ENCODE data around the gene AGER. TPM values are rescaled to one million over a fixed set of nuclear protein-coding genes. Genes with fewer than 3 reads are reported as not detected.
A peak's percentile ranks its signal among the peaks of the same experiment; 100 is the strongest.

Gene AGER
- total and polyA plus RNA-seq, 2 donors (not counting 1 experiment from before 2014, with no cell fraction given) = 29.9 to 38.8 TPM

GRCh38 chr6:32174416-32174815 is 9.6 kb downstream of the AGER start:
- no CpG with 5 or more reads among the region's 1 CpG for WGBS (ENCODE audit: insufficient coverage)
- peak overlapping the region; percentile 0 for H3K27ac Mint-ChIP-seq
- POLR2A ChIA-PET = no interaction called here

More at GRCh38 chr6:32174416-32174815, 9.6 kb downstream of the AGER start:
- Histone ChIP-seq H3K27me3 (replicated peaks in 1 of 4; ENCODE audit: control extremely low read depth in 1 of 4, control insufficient read depth in 3 of 4, insufficient read depth in 4 of 4, low read length in 3 of 4) (no peaks in the 10 kb centered on the region), H3K79me2 (ENCODE audit: control insufficient read depth, insufficient read depth, low read length) (peaks cover 22% of the 10 kb centered on the region), H3K4me1 (ENCODE audit: control insufficient read depth in 2 of 2, insufficient read depth in 2 of 2, low read length in 2 of 2) (peaks cover 32 to 48% of the 10 kb centered on the region in 2 donors), H2AFZ (ENCODE audit: insufficient read depth, low read depth, low read length, poor library complexity, severe bottlenecking) (no peak overlapping the region), H3K9ac (ENCODE audit: low read length) (no peak overlapping the region), H3K9me3 (ENCODE audit: control extremely low read depth in 1 of 3, control insufficient read depth in 2 of 3, insufficient read depth in 1 of 3, low read length in 2 of 3) (no peaks in the 10 kb centered on the region), H3K4me3 (ENCODE audit: control extremely low read depth in 1 of 5, extremely low read depth in 1 of 5, insufficient read depth in 1 of 5, low read depth in 2 of 5, low read length in 4 of 5) (no peak overlapping the region), H3K4me2 (replicated peaks; ENCODE audit: low read depth, low read length, poor library complexity, severe bottlenecking) (no peak overlapping the region), H3K36me3 (replicated peaks in 1 of 2; ENCODE audit: control extremely low read depth in 1 of 2, control insufficient read depth in 1 of 2, extremely low read depth in 1 of 2, insufficient read depth in 2 of 2, low read length in 1 of 2) (peaks cover 7 to 17% of the 10 kb centered on the region in 2 experiments), H3K27ac (ENCODE audit: low read length in 2 of 2) (no peak overlapping the region), H4K20me1 (ENCODE audit: control insufficient read depth, insufficient read depth, low read length, poor library complexity, severe bottlenecking) (no peaks in the 10 kb centered on the region)
- CTCF ChIA-PET = no interaction called here
- intact Hi-C loops (cut with micrococcal nuclease) = no loop called here
- Mint-ChIP-seq H3K4me1 (peaks cover 56% of the 10 kb centered on the region), H3K9me3 (ENCODE audit: insufficient read depth) (no peaks in the 10 kb centered on the region), H3K27me3 (no peaks in the 10 kb centered on the region), H3K4me3 (peak overlapping the region; percentile 30)
- no peak for DNase-seq
- TF ChIP-seq EZH2 (IDR thresholded peaks at IDR 0.05; ENCODE audit: borderline replicate concordance, insufficient read depth, low read depth, low read length, poor library complexity, severe bottlenecking) (no peak), CTCF (IDR thresholded peaks at IDR 0.05) (no peak)
- ATAC-seq (ENCODE audit: low read depth) = no peak
